Stimulated activated CD8-positive, alpha-beta memory T cell treated with anti-CD3 and anti-CD28 coated beads, Interleukin-15, amount 100 ng/mL, for 24 hours (primary cell): Measurements from ENCODE around the gene SELENOK.

Experiments
- DNase-seq: peaks from one replicate; pipeline ENCODE4 v3.0.0-alpha.2; 2020; ENCODE audit warnings: low read depth

SELENOK gene

DNA sequence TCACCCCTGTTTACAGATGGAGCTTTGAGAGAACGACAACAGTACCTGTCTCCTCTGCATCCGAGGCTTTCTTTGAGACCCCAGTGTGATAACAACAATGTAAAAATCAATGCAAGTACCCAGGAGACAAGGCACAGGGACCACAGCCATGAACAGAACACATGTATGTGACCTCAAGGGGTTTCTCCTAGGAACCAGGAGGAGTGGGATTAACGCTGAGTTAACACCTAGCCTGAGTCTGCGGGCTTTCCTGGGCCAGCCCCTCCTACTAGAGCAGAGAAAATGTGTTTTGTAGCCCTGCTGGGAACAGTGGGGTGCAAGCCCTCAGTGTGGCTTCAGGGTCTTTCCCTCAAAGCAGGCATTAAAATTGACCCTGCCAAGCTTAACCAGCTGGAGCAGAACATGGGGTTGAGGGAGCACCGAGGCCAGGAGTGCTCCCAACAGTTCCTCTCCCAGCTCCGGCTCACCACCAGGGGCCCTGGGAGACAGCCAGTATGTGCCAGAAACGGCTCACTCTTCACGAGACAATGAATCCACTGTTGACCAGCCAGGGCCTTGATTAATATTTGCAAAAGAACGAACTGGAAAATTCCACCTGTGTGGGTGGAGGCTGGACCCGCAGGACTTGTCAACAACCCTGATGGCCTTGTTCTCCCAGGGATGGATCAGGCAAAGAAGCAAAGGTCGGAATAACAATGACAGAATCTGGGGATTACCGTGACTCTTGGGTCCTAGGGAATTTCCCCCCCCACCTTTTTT lies 49.0 kb downstream of the SELENOK start:
- no peak for DNase-seq

DNA sequence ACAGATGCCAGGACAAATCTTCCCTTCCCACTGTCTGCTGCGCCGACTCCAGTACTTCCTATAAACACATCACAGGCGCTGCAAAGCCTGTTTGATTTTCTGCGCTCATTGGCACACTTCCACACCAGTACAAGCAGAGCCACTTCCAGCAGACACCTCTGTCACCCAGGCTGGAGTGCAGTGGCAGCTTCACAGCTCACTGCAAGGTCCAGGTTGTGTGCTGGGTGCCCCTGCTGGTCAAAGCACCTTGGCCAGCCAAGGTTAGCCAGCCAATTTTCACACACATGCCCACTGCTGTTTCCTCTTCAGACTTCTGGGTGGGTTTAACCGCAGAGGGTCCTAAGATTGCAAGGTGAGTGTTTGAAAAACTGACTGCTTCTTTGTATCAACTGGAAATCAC lies 50.4 kb downstream of the SELENOK start:
- DNase-seq: no peak

DNA sequence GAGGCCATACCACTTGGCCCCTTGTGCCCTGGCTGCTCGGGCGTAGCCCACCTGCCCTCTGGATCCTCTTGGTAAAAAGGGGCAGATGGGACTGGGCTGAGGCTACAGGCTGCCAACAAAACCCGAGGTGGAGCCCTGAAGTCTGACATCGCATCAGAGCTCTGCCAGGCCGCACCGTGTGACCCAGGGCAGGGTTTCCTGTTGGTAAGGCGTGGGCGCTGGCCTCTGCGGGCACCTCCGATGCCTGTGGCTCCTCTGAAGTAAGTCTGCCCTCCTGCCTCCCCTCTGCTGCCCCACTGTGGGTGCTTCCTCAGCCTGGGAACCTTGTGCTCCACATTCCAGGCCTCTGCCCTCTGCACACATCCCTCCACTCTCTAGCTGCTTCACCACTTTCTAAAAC lies 54.3 kb downstream of the SELENOK start:
- DNase-seq: no peak

DNA sequence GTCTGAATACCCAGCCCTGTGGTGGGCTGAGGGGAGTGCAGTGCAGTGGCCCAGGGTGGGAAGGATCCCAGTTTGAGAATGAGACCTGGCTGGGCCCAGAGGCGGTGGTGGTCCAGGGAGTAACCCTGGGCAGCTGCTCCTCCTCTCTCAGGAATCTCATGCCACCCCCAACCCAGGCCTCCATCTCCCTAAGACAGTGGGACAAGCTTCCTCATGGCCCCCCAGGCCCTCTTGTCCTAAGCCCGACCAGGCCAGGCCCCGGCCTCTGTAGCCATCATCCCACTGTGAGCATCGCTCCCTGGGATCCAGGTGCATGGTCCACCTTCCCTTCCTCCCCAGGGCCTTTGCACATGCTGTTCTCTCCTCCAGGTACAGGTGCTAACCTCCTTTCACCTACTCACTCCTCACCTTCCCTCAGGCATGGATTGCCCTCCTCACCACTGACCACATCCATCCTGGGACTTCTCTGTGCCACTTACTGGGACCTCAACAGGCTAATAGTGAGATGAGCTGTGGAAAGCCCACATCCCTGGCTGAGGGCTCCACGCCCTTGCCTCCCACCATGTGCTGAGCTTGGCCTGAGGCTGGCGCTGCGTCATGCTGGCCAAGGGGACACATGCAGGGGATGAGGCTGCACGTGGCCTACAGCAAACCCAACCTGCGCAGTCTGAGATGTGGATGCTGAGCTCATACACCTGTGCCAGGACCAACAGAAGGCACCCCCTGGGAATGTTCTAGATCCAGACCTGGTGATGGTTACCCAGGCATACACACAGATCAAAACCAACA lies 55.4 kb downstream of the SELENOK start:
- DNase-seq: no peak

DNA sequence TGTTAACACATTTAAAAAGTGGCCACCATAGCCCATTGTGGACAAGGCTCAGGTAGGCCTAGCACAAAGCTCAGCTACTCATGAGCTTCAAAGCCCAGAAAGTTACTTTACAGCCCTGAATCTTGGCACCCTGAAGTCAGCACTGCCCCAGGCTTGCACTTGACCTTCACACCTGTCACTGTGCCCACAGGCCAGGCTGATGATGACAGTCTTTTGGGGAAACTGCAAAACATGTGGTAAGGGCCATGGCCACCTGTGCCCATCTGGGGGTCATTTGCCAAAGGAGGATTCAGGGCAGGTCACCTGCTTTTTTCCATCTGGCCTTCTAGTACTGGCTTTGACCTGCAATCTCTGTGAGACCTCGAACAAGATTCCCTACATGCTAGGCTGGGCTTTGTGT lies 56.4 kb downstream of the SELENOK start:
- DNase-seq: no peak

DNA sequence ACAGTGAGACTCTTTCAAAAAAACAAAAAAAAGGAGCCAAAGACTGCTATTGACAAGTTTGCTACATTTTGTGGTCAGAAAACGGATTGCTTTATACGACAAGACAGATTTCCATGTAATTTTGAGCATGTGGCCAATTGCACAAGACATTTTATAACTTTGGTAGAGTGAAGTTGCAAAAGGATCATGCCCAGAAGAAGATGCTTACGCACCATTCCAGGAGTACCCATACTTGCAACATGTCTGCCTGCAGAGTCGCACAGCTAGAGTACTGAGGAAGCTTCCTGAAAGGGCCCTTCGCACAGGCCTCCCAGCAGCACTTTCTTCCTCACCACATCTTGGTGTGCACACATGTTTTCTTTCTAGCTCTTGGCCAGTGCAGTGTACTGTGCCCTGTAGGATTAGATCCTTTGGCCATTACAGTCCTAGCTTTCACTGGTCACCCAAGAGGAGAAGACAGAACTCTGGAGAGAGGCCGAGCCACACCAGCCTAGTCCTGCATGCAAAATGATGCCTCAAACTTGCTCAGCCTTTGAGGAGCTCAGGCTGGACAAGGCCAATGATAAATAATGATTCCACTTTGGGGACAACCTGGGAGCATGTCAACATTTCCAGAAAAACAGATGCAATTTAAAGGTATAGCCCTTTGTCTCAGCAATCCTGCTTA lies 57.1 kb downstream of the SELENOK start:
- no peak for DNase-seq
